ENCODE measurements around the gene TRAPPC2L.
A peak's percentile ranks its signal among the peaks of the same experiment; 100 is the strongest.

TRAPPC2L gene, protein sequence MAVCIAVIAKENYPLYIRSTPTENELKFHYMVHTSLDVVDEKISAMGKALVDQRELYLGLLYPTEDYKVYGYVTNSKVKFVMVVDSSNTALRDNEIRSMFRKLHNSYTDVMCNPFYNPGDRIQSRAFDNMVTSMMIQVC

DNA sequence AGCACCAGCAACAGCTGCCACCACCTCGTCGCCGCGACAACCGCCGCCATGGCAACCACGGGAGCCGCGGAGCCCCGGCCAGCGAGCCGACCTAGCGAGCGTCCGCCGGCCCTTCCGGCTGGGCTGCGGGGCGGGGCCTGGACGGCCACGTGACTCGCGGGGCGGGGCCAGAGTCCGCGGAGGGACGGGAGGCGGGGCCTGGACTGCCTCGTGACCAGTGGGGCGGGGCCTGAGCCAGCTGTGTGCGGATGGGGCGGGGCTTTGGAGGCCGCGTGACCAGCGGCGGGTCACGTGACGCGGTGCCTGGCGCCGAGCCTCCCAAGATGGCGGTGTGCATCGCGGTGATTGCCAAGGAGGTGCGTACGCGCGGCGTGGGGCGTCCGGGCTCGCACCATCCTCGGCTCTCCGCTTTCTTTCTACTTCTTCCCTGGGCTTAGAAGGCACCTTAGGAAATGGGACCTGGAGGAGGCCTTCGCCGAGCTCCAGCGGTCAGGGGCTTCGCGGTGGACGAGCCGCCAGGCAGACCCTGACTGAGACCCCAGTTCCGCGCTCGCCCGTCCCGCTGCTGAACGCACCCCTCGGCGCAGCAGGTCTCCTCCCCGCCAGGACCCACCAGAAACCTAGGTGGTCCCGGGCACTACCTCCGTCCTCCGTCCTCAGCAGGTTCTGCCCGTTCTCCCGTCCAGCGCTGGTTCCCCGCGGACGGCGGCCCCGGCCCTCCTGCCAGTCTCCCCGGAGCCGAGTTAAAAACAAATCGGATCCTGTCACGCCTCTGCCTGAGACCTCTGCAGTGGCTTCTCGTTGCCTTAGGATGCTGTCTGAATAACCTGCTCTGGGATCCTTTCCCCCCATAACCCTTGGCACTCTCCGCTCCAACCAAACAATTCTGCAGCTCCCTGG lies at the start of gene TRAPPC2L, which contains the start of gene GALNS:
Gene TRAPPC2L, plus strand, starts transcription at position 300 of the 900 bp plus-strand sequence. Its CDS starts 24 bp downstream, at position 324.
Gene GALNS, minus strand, starts transcription at position 120 of the 900 bp plus-strand sequence. Its CDS starts 70 bp downstream, at position 50.
- DNase-seq (ENCODE audit: low spot score), result peak; percentile 99

- DNase-seq (ENCODE audit: low spot score), result no peak
Measured at GRCh38 chr16:88807142-88807625, 49.7 kb upstream of the TRAPPC2L start.

DNA sequence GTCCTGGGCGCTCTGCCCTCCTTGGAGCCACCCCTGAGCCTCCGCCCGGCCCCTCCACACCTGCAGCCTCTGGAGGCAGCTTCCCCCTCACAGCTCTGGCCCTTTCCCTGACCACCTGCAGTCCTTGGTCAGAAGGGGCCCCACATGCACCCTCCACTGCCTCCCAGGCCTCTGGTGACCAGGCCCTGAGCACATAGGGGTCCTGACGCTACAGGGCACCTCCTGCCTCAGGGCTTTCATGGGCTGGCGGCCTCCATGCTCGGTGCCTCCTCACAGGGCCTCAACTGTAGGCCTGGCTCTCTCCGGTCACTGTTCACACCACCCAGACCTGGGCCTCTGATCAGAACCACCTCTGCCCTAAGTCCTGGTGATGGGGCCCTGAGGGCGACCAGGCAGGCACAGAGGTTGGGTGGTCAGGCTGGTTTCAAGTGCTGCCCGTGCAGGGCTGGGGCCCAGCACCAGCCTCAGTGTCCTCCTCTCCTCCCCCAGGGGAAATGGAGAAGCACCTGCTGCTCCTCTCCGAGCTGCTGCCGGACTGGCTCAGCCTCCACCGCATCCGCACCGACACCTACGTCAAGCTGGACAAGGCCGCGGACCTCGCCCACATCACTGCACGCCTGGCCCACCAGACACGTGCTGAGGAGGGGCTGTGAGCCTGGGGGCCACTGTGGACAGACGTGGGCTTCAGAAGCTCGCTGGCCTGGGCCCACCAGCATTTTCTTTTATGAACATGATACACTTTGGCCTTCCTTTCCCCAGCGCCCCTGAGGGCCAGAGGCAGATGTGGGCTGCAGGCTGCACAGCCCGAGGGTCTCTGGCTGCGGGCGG lies 49.1 kb upstream of the TRAPPC2L start:
- no peak for DNase-seq (ENCODE audit: low spot score)

GRCh38 chr16:88809068-88809675 lies 47.8 kb upstream of the TRAPPC2L start:
- no peak for DNase-seq (ENCODE audit: low spot score)

- DNase-seq (ENCODE audit: low spot score), result no peak
Measured at GRCh38 chr16:88809676-88810165, 47.2 kb upstream of the TRAPPC2L start.

DNA sequence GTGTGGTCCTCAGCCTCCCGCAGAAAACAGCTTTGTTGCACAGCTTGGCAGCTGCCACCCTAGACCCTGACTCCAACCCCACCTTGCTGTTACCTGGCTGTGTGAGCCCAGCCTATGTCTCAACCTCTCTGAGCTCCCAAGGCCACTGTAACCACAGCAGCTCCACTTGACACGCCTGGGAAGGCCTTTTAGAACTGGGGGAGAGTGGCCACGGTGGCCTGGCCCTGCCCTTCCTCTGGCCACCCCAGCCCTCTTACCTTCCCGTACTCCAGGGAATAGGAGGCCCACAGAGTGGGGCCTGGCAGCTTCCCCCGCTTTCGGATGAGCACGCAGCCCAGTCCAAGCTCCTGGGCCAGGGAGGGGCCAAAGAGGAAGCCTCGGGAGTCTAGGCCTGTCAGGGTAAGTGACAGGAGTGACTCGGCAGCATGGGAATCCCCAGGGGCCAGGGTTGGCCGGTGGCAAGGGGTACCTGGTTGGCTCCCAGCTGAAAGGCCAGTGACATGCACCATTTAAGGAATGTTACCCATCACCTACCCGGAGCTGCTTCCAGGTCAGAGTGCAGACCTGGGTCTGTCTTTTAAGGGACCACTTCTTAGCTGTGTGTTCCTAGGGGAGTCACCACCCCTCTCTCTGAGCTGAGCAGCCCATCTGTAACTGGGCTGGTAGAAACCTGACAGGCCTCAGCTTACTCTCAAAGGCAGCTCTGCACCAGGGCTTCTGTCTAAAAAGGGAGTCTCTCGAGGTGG lies 46.6 kb upstream of the TRAPPC2L start:
- no peak for DNase-seq (ENCODE audit: low spot score)

DNA sequence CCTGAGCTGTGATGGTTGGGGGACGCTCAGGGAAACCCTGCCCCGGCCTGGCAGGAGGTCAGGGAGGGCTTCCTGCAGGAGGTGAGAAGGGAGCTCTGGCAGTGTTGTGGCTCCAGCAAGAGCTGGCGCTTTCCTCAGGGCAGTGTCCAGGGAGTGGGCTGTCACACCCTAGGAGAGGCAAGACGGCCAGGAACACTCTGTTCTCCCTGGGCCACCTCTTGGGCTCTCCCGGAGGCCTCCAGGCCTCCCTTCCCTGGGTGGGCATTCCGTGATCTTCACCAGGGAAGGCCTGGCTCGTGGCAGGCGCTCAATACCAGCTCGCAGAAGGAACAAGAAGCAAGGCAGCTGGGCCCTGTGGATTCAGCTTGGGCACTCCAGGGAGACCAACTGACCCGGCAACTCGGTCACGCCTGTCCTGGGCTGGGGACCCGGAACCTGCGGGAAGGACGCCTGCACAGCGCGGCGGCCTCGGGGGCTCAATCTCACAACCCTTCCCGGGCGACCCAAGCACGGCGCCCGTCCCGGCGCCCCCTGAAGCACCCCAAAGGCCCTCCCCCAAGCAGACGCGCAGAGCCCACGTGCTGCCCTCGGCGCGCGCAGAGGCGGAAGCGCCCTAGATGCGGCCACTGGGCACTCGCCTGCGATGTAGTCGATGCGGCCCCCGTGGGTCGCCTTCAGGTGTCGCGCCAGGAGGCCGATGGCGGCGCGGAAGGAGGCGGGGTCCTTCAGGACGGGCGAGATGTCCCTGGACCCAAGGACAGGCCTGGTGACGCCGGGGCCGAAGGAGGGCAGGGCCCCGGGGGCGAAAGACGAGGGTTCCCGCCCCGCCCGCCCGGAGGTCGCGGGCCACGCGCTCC lies 45.8 kb upstream of the TRAPPC2L start:
- peak; percentile 68 for DNase-seq (ENCODE audit: low spot score)

DNA sequence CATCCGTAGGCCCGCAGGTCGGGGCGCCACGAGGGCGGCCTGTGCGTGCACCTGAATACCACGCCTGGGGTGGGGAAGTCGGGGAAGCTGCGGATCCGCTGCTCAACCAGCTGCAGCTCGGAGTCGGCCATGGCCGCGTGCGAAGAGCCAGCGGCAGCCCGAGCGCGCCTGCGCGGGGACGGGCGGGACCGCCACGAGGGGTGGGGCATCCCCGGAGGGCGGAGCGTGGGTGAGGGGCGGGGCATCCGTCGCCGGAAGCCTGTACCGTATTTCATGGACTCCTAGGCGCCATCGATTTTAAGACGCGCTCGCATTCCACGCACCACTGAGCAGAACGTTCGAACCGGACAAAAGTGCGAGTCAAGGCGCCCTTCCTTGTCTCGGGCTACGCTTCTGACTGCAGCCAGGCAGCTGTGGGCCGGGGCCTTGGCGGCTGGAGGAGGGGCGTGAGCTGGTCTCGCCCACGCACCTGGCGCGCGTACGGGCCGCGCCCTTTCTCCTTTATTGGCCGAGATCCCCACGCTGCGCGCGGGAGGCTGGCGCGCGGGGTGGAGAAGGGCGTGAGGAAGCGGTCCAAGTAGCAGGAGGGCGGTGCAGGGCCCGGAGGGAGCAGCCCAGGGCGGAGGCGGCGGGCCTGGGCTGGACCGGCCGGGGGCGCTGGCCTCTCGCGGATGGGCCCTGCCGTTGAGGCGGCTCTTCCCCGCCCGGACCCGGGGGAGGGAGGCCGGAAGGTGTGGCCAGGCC lies 45.0 kb upstream of the TRAPPC2L start, which contains the start of gene APRT:
Gene APRT, minus strand, starts transcription at position 160 of the 744 bp plus-strand sequence. Its CDS starts 29 bp downstream, at position 131.
- peak; percentile 96 for DNase-seq (ENCODE audit: low spot score)

GRCh38 chr16:88812513-88813268 lies 44.2 kb upstream of the TRAPPC2L start:
- peak; percentile 32 for DNase-seq (ENCODE audit: low spot score)

DNA sequence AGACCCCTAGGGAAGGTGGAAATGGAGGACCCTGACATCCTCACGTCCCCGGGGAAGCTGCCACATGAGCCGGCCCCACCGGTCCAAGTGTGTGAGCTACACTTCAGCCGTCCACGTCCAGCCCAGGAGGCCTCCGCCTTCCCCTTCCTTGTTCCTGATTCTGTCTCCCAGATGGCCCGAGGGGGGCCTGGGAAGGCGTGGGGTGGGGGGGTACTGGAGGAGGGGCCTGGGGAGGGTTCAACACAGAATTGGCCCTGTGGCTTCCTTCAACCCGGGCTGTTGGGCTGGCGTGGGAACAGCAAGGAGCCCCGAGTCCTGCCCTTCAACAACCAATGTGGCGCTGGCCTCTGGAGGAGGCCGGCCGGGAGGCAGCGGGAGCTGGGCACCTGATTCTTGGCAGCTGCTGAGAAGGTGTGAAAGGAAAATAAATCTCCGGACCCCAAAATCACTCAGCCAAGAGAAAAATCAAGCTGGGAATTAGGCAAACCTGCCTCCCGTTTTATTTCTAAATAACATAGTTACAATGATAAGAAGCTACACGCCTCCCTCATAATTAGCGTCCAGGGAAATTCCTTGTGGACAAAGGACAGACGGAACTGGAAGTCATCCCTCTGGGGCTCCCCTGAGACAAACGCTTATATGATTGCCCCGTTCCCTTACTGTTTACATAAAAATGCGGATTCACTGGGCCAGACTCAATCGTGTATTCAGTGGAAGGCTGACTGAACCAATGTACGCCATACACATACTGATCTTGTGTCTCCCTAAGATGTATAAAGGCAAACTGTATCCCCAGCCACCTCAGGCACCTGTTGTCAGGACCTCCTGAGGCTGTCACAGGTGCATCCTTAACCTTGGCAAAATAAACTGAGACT lies 43.4 kb upstream of the TRAPPC2L start:
- DNase-seq (ENCODE audit: low spot score), result no peak

GRCh38 chr16:88814144-88814502 lies 42.8 kb upstream of the TRAPPC2L start:
- DNase-seq (ENCODE audit: low spot score), result no peak

DNA sequence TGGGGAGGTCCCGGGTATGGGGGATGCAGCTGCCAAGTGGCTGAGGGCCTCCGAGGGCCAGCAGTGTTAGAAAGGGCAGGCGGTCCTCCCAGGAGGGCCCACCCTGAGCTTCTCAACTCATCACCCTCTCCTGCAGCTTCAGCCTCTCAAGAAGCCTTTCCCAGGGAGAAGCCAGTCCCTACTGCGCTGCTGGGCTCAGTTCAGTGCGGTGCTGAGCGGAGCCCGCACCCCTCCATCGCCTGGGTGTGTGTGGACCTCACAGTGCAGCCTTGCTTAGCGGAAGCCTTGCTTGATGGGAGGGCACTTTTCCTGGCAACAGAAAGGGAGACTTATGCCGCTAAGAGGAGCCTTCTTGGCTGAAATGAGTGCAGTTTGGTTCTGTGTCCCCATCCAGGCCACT lies 41.7 kb upstream of the TRAPPC2L start:
- no peak for DNase-seq (ENCODE audit: low spot score)

- peak; percentile 30 for DNase-seq (ENCODE audit: low spot score)
Measured at GRCh38 chr16:88815901-88816589, 40.9 kb upstream of the TRAPPC2L start.

GRCh38 chr16:88816736-88817535 lies 40.0 kb upstream of the TRAPPC2L start:
- no peak for DNase-seq (ENCODE audit: low spot score)

DNA sequence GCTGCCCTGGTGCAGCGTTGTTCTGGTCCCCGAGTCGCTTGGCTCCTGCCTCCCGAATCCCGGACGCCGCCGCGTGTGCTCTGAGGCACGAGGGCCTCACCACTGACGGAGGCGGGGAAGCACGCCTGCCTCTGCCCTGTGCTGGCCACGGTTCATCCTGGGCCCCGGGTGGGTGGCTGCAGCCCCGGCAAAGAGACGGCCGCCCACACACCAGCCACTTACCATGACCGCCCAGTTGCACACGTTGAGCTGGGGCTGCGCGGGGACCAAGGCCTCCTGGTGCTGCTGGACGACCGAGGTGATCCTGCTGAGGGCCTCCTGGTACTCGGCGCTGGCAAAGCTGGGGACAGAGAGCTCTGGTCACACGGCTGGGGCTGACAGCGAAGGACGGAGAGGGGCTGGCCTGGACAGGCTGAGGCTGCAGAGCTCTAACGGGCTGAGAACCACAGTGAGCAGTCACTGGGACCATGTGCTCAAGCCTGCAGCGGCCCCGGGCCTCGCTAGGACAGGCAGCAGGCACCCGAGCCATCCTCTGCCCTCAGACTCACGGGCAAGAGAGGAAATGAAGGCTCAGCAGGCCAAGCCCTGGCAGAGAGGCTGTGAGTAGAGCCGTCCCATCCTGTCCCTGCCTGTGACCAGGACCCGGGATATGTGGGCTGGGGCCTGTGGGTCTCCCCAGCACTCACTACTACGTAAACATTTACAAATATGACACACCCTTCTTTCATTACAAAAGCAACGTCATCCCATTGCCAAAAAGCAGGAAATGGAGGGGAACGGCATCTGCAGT lies 38.9 kb upstream of the TRAPPC2L start:
- DNase-seq (ENCODE audit: low spot score), result no peak

Data from LoVo (cell line).